ENCODE data around the gene SLC4A5.

DNA sequence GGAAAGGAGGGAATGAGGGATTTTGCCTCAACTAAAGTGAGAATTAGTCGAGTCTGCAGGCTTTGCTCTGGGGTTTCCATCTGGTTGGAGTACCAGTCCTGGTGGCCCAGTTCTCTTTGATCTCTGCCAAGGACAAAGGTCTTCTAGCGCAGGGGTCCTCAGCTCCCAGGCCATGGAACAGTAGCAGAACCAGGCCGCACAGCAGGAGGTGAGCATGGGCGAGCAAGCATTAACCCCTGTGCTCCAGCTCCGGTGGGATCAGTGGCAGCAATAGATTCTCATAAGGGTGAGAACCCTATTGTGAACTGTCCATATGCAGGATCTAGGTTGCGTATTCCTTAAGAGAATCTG is 120.9 kb downstream of the SLC4A5 start:
- TF ChIP-seq CTCF (IDR thresholded peaks at IDR 0.05) = no peak
- TF ChIP-seq POLR2A (IDR thresholded peaks at IDR 0.05) = no peak
- no peak for TF ChIP-seq POLR2AphosphoS5 (IDR thresholded peaks at IDR 0.05)
- no peak for TF ChIP-seq EP300 (IDR thresholded peaks at IDR 0.05)
